Activated naive CD8-positive, alpha-beta T cell treated with anti-CD3 and anti-CD28 coated beads, Interleukin-2, amount 10 ng/mL, durations not matched to agents 7 days and 5 days (primary cell): ENCODE results near the gene FHOD3. TPM values are rescaled to one million over a fixed set of nuclear protein-coding genes. Genes with fewer than 3 reads are reported as not detected.

ENCODE experiments used
- ATAC-seq: fragments of 150-1000 bp; cut with Tn5 transposase; one replicate; pipeline ENCODE4 v1.10.0; 2021; ENCODE audit warnings: low read depth, moderate library complexity
- POLR2A ChIA-PET: fragments of 350-600 bp; sonication (Branson Sonifier 250); formaldehyde crosslinking; loops from one replicate; lab custom pipeline; 2021; ENCODE audit warnings: antibody characterized with exemption; lab: Charles Lee
- DNase-seq: peaks from one replicate; pipeline ENCODE4 v3.0.0; 2021
- H3K27ac Mint-ChIP-seq: one replicate; pipeline ENCODE4 v1.8.0; 2022; ENCODE audit warnings: mild to moderate bottlenecking, mixed read lengths
- H3K27me3 Mint-ChIP-seq: one replicate; pipeline ENCODE4 v1.8.0; 2022; ENCODE audit warnings: mild to moderate bottlenecking, moderate library complexity, mixed read lengths
- H3K36me3 Mint-ChIP-seq: one replicate; pipeline ENCODE4 v1.8.0; 2021; ENCODE audit warnings: mild to moderate bottlenecking, mixed read lengths
- H3K4me1 Mint-ChIP-seq: one replicate; pipeline ENCODE4 v1.8.0; 2021; ENCODE audit warnings: mixed read lengths
- H3K4me3 Mint-ChIP-seq: one replicate; pipeline ENCODE4 v1.8.0; 2022; ENCODE audit warnings: mild to moderate bottlenecking, moderate library complexity, mixed read lengths
- H3K9me3 Mint-ChIP-seq: one replicate; pipeline ENCODE4 v1.8.0; 2021; ENCODE audit warnings: mixed read lengths
- total RNA-seq, 2 experiments: library from RNA; stranded (reverse); gene quantifications; one replicate each; pipeline ENCODE4 v1.2.3, GENCODE V29; 2021

The FHOD3 gene
- total RNA-seq, 2 experiments from 2014 or later: not detected

DNA sequence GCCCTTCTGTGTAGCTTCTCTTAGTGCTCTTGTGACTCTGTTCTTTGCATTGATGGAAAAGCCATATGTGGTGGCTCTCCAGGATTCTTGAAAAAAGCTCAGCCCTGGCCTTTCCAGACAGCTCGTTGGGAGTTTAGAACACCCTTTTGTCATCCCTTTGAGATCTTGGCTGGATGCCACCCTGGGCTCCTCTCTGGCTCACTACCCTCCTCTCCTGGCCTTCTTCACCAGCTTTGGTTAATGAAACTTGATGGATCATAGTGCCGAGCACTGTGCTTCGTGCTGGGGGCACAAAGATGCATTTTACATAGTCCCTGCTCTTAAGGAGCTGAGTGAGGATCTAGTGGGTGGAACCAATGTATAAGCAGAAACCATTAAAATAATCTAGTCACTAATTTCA lies 15.6 kb upstream of the FHOD3 start:
- POLR2A ChIA-PET: no interaction called here
- DNase-seq (no peak), ATAC-seq (no peak)
- H3K27ac Mint-ChIP-seq: no peak overlapping the region
- peaks cover 2% of the 10 kb centered on the region for H3K4me1 Mint-ChIP-seq
- H3K4me3 Mint-ChIP-seq: no peak overlapping the region
- H3K27me3 Mint-ChIP-seq: peaks cover 33% of the 10 kb centered on the region
- no peaks in the 10 kb centered on the region for H3K9me3 Mint-ChIP-seq
- no peaks in the 10 kb centered on the region for H3K36me3 Mint-ChIP-seq

- peaks cover 30% of the 10 kb centered on the region for H3K27me3 Mint-ChIP-seq
- no peaks in the 10 kb centered on the region for H3K36me3 Mint-ChIP-seq
- peaks cover 2% of the 10 kb centered on the region for H3K4me1 Mint-ChIP-seq
- H3K9me3 Mint-ChIP-seq: no peaks in the 10 kb centered on the region
- no peak overlapping the region for H3K4me3 Mint-ChIP-seq
- no peak for DNase-seq
- ATAC-seq: no peak
- POLR2A ChIA-PET: no interaction called here
- H3K27ac Mint-ChIP-seq: no peak overlapping the region
Observed at GRCh38 chr18:36283448-36283847, 14.1 kb upstream of the FHOD3 start.

DNA sequence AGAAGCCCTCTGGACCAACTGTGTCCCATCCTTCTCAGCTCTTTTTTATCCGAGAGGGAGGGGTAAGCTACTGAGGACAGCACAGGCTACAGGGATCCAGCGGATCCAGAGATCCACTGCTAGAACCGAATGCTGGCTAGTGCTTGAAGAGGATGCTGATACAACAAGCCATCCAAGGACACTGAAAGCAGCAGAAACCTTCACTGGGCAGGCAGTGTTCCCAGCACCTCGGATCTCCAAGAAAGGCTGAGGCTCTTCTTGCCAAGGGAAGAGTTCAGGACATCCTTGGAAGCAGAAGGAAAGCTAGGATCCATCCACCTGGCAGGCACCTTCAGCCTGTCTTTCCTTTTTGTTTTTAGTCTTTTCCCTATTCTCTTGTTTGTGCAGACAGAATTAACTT lies 13.2 kb upstream of the FHOD3 start:
- POLR2A ChIA-PET: no interaction called here
- peaks cover 2% of the 10 kb centered on the region for H3K4me1 Mint-ChIP-seq
- H3K27ac Mint-ChIP-seq: no peak overlapping the region
- ATAC-seq (no peak), DNase-seq (no peak)
- no peaks in the 10 kb centered on the region for H3K9me3 Mint-ChIP-seq
- H3K4me3 Mint-ChIP-seq: no peak overlapping the region
- H3K36me3 Mint-ChIP-seq: no peaks in the 10 kb centered on the region
- peaks cover 29% of the 10 kb centered on the region for H3K27me3 Mint-ChIP-seq

DNA sequence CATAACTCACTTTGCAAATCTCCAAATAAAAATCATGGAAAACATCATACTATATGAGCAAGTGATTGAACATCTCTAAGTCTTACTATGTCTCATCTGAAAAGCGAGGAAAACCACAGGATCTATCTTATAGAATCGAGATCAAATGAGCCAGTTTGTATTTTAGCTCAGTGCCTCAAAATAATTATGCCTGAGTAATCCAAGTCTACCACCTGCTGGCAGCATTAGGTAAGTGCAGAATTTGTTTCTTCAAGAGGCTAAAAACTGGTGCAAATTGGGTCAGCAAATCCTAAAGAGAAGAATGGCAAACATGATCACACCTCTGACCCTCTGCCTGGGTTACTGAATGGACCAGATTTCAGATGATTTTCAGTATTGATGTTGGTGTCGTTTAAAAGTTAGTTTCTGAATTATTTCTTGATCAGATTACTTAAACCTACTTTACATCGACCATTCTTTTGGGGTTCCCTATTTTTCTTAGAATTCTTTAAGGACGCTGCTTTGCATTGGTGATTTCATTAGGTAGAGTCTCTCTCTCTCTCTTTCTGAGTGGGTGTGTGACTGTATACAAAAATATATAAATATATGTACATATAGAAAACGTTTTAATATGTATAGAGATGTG lies 12.7 kb upstream of the FHOD3 start:
- Mint-ChIP-seq H3K36me3 (no peaks in the 10 kb centered on the region), H3K4me1 (peaks cover 2% of the 10 kb centered on the region), H3K4me3 (no peak overlapping the region), H3K27me3 (peaks cover 26% of the 10 kb centered on the region), H3K27ac (no peak overlapping the region), H3K9me3 (no peaks in the 10 kb centered on the region)
- ATAC-seq (no peak), DNase-seq (no peak)
- POLR2A ChIA-PET: no interaction called here

GRCh38 chr18:36287653-36288052 lies 9.9 kb upstream of the FHOD3 start:
- Mint-ChIP-seq H3K4me3 (no peak overlapping the region), H3K36me3 (no peaks in the 10 kb centered on the region), H3K4me1 (peaks cover 2% of the 10 kb centered on the region)

DNA sequence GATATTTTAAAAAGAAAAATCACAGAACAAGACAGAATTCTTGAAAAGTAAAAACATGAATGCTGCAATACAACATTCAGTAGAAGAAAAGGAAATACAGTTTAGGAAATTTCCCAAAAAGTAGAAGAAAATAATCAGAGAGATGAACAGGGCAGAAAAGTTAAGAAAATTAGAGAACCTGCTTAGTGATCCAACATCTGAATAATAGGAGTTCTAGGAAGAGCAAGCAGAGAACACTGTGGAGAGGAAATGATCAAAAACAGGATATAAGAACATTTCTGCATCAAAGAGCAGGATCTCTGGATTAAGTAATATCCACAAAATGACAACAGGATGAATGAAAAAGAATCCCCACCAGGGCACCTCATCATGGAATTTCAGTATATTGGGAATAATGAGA lies 8.8 kb upstream of the FHOD3 start:
- no peak overlapping the region for H3K4me3 Mint-ChIP-seq
- no peak overlapping the region for H3K27ac Mint-ChIP-seq
- POLR2A ChIA-PET: no interaction called here
- no peaks in the 10 kb centered on the region for H3K9me3 Mint-ChIP-seq
- H3K4me1 Mint-ChIP-seq: peaks cover 2% of the 10 kb centered on the region
- H3K27me3 Mint-ChIP-seq: peaks cover 21% of the 10 kb centered on the region
- no peaks in the 10 kb centered on the region for H3K36me3 Mint-ChIP-seq
- ATAC-seq (no peak), DNase-seq (no peak)

More at GRCh38 chr18:36287653-36288052, 9.9 kb upstream of the FHOD3 start:
- Mint-ChIP-seq H3K27me3 (peaks cover 21% of the 10 kb centered on the region), H3K27ac (no peak overlapping the region), H3K9me3 (no peaks in the 10 kb centered on the region)
- POLR2A ChIA-PET: no interaction called here
- no peak for DNase-seq
- ATAC-seq: no peak

DNA sequence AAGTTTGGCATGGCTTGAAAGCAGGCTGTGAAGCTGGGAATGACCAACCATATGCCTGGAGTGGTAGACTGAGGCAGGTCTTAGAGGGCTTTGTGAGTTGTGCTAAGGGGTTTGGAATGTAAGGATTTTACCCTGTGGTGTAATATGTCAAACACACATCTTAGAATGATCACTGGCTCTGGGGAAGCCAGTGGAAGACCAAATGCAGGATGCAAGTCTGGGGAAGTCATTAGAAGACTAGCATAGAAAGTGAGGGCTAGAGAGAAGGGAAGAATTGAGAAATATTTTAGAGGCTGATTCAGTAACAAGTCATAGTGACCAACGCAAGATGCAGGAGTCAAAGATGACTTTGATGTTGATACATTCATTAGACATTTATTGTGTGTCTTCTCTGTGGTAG lies 3.5 kb upstream of the FHOD3 start:
- POLR2A ChIA-PET: no interaction called here
- no peak overlapping the region for H3K4me3 Mint-ChIP-seq
- H3K4me1 Mint-ChIP-seq: no peaks in the 10 kb centered on the region
- H3K9me3 Mint-ChIP-seq: no peaks in the 10 kb centered on the region
- DNase-seq: no peak
- peaks cover 14% of the 10 kb centered on the region for H3K27me3 Mint-ChIP-seq
- no peak for ATAC-seq
- no peaks in the 10 kb centered on the region for H3K36me3 Mint-ChIP-seq
- H3K27ac Mint-ChIP-seq: no peak overlapping the region

DNA sequence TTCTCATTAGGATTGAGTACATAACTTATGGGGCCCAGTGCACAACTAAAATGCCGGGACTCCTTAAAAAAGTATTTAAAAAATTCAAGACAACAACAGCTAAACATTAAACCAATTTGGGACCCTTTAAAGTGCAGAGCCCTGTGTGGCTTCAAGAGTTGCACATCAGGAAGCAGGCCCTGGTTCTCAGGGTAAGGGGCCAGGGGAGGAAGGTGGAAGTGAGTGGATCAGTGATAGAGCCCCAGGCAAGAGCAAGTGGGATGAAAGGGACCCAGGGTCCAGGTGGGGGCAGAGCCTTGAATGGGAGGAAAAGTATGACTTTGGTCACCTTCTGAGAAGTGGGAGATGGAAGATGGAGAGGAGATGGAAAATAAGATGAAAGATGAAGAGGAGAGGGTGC lies 2.3 kb upstream of the FHOD3 start:
- no peaks in the 10 kb centered on the region for H3K9me3 Mint-ChIP-seq
- H3K4me1 Mint-ChIP-seq: no peaks in the 10 kb centered on the region
- no peak overlapping the region for H3K27ac Mint-ChIP-seq
- DNase-seq (no peak), ATAC-seq (no peak)
- POLR2A ChIA-PET: no interaction called here
- H3K27me3 Mint-ChIP-seq: peaks cover 25% of the 10 kb centered on the region
- no peak overlapping the region for H3K4me3 Mint-ChIP-seq
- H3K36me3 Mint-ChIP-seq: no peaks in the 10 kb centered on the region

- H3K9me3 Mint-ChIP-seq: no peaks in the 10 kb centered on the region
- peaks cover 31% of the 10 kb centered on the region for H3K27me3 Mint-ChIP-seq
- no peaks in the 10 kb centered on the region for H3K4me1 Mint-ChIP-seq
- POLR2A ChIA-PET: no interaction called here
- H3K36me3 Mint-ChIP-seq: no peaks in the 10 kb centered on the region
- no peak overlapping the region for H3K27ac Mint-ChIP-seq
- DNase-seq: no peak
- no peak for ATAC-seq
- no peak overlapping the region for H3K4me3 Mint-ChIP-seq
Observed at GRCh38 chr18:36295880-36296301, 1.6 kb upstream of the FHOD3 start.

DNA sequence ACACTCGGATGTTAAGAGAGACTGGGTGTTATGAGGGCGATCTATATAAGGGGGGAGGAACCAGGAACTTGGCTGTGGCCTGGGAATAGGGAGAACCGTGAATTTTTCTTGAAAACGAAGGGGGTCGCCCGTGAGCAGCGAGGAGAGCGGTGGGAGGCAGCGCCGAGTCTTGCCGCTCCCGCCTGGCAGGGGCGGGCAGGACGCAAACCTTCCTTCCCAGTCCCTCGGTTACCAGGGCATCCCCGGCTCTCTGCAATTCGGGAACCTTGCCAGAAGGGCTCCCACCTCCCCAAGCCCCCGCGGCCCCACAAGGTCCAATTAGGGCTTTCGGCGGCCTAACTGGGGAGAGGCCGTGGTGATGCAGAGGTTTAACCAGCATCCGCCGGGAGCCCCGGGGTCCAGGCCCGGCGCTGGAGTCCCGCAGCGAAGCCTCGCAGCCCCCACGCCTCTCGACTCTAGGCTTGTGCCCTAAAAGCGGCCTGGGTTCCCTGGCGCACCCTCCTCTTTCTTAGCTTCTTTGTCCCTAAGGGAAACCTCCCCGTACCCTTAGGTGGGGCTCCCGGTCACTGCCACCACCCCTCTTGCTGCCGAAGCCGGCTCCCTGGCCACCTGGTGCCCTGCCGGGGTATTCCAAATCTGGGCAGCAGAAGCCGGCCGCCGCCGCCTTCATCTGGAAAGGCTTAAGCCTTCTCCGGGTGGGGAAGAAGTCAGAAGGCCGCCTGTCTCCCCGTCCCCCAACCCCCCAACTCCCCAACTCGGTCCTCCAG lies 680 bp upstream of the FHOD3 start:
- Mint-ChIP-seq H3K36me3 (no peaks in the 10 kb centered on the region), H3K27me3 (peaks cover 33% of the 10 kb centered on the region), H3K4me1 (no peaks in the 10 kb centered on the region), H3K27ac (no peak overlapping the region), H3K9me3 (no peaks in the 10 kb centered on the region), H3K4me3 (peak overlapping the region; percentile 26)
- POLR2A ChIA-PET: no interaction called here
- DNase-seq (peak; percentile 35), ATAC-seq (peak; percentile 23)

DNA sequence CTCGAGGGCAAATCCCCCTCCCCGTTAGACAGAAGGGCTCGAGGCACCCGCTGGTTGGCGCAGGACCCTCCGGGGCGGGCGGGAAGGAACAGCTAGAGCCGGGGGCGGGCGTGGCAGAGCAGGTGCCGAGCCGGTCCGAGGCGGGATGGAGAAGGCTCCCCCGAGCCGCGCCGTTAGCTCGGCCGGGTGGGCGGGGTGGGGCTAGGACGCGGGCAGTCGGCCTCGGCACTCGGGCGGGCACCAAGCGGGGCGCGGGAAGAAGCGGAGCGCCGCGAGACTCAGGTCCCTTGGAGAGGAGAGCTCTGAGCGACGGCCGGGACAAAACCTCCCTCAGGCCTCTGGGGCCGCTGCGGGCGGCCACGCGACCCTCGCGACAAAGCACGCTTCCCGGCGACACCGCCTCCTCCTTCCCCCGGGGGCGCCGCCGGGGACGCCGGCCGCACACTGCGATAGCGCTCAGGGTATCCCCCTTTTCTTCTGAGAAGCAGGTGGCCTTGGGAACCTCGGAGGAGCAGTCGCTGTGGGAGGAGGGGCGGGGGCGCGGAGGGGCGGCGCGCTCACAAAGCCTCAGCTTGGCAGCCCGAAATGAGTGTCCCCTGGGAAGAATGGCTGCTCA lies 721 bp downstream of the FHOD3 start:
- no peaks in the 10 kb centered on the region for H3K4me1 Mint-ChIP-seq
- no peaks in the 10 kb centered on the region for H3K36me3 Mint-ChIP-seq
- no peaks in the 10 kb centered on the region for H3K9me3 Mint-ChIP-seq
- POLR2A ChIA-PET: no interaction called here
- H3K27ac Mint-ChIP-seq: no peak overlapping the region
- no peak for ATAC-seq
- DNase-seq: no peak
- H3K4me3 Mint-ChIP-seq: no peak overlapping the region
- H3K27me3 Mint-ChIP-seq: peaks cover 38% of the 10 kb centered on the region

DNA sequence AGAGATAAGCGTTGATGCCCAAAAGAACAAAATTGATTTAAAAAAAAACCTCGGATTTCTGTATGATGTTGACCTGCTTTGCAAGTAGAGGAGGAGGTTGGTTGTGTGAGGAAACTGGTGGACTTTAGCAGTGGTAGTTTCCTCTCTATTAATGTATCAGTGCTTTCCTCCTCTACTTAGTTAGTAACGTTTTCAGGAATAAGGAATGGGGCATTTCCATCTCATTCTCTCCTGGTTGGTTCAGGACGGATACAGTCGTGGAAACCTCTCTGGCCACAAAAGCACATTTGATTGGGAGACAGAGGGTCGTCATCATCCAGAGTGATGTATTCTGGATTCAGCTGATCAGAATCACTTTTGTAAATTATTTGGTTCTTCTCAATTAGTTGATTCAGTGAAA lies 1.5 kb downstream of the FHOD3 start:
- no peaks in the 10 kb centered on the region for H3K9me3 Mint-ChIP-seq
- no peaks in the 10 kb centered on the region for H3K4me1 Mint-ChIP-seq
- DNase-seq (no peak), ATAC-seq (no peak)
- POLR2A ChIA-PET: no interaction called here
- H3K36me3 Mint-ChIP-seq: no peaks in the 10 kb centered on the region
- peaks cover 44% of the 10 kb centered on the region for H3K27me3 Mint-ChIP-seq
- H3K4me3 Mint-ChIP-seq: no peak overlapping the region
- no peak overlapping the region for H3K27ac Mint-ChIP-seq

GRCh38 chr18:36300211-36300610 lies 2.7 kb downstream of the FHOD3 start:
- DNase-seq: no peak
- H3K4me3 Mint-ChIP-seq: no peak overlapping the region
- no peak overlapping the region for H3K27ac Mint-ChIP-seq
- no peaks in the 10 kb centered on the region for H3K4me1 Mint-ChIP-seq
- H3K36me3 Mint-ChIP-seq: no peaks in the 10 kb centered on the region
- ATAC-seq: no peak
- H3K9me3 Mint-ChIP-seq: no peaks in the 10 kb centered on the region
- H3K27me3 Mint-ChIP-seq: peaks cover 47% of the 10 kb centered on the region
- POLR2A ChIA-PET: no interaction called here

GRCh38 chr18:36301884-36302283 lies 4.4 kb downstream of the FHOD3 start:
- no peaks in the 10 kb centered on the region for H3K9me3 Mint-ChIP-seq
- H3K4me3 Mint-ChIP-seq: no peak overlapping the region
- H3K36me3 Mint-ChIP-seq: no peaks in the 10 kb centered on the region
- no peaks in the 10 kb centered on the region for H3K4me1 Mint-ChIP-seq
- H3K27ac Mint-ChIP-seq: no peak overlapping the region
- POLR2A ChIA-PET: no interaction called here
- no peak for DNase-seq
- ATAC-seq: no peak
- peaks cover 57% of the 10 kb centered on the region for H3K27me3 Mint-ChIP-seq
